Activated CD4-positive, alpha-beta memory T cell treated with anti-CD3 and anti-CD28 coated beads for 36 hours (primary cell): ENCODE measurements around the gene PSMD4. TPM values are rescaled to one million over a fixed set of nuclear protein-coding genes. Genes with fewer than 3 reads are reported as not detected.

ENCODE experiments used
- CTCF ChIA-PET: fragments of 350-600 bp; sonication (Branson Sonifier 250); formaldehyde crosslinking; loops from one replicate; lab custom pipeline; 2021; ENCODE audit warnings: antibody characterized with exemption, inconsistent platforms; lab: Charles Lee
- POLR2A ChIA-PET: fragments of 350-600 bp; sonication (Branson Sonifier 250); formaldehyde crosslinking; loops from one replicate; lab custom pipeline; 2021; ENCODE audit warnings: antibody characterized with exemption; lab: Charles Lee
- DNase-seq: peaks from one replicate; pipeline ENCODE4 v3.0.0-alpha.2; 2020
- H3K27ac Mint-ChIP-seq: one replicate; pipeline ENCODE4 v1.8.0; 2021; ENCODE audit warnings: mixed read lengths
- H3K27me3 Mint-ChIP-seq: one replicate; pipeline ENCODE4 v1.8.0; 2021; ENCODE audit warnings: mixed read lengths
- H3K36me3 Mint-ChIP-seq: one replicate; pipeline ENCODE4 v1.8.0; 2021; ENCODE audit warnings: mixed read lengths
- H3K4me1 Mint-ChIP-seq: one replicate; pipeline ENCODE4 v1.8.0; 2021; ENCODE audit warnings: low read depth, mixed read lengths
- H3K4me3 Mint-ChIP-seq: one replicate; pipeline ENCODE4 v1.8.0; 2021; ENCODE audit warnings: mild to moderate bottlenecking, mixed read lengths
- H3K9me3 Mint-ChIP-seq: one replicate; pipeline ENCODE4 v1.8.0; 2021; ENCODE audit warnings: mixed read lengths
- intact Hi-C: fragments of 100-400 bp; cut with micrococcal nuclease; formaldehyde crosslinking; loops from one replicate; pipeline ENCODE4 v1.15.1; 2023
- total RNA-seq, 2 experiments: library from RNA; stranded (reverse); gene quantifications; one replicate each; pipeline ENCODE4 v1.2.3, GENCODE V29; 2021

Gene PSMD4
- total RNA-seq, 2 experiments from 2014 or later: 212 to 227 TPM

GRCh38 chr1:151311589-151312331 lies 57.2 kb downstream of the PSMD4 start:
- peak; percentile 91 for DNase-seq
- H3K27ac Mint-ChIP-seq: peak overlapping the region; percentile 97
- intact Hi-C loops: loop anchor here (1.0 to 2.0 kb wide), 4 partner anchors 16 to 87 kb away; partner anchors contain the start of genes PI4KB, PSMB4 and RFX5
- H3K27me3 Mint-ChIP-seq: no peaks in the 10 kb centered on the region
- ChIA-PET CTCF (interaction anchor here (0.7 to 6.2 kb wide), 11 partner anchors 11 to 212 kb away, joined by 3 to 88 read pairs (median 4); partner anchors contain the start of genes PI4KB and PSMB4), POLR2A (interaction anchor here (0.6 to 3.9 kb wide), 14 partner anchors 9 to 1078 kb away, joined by 3 to 41 read pairs (median 4); partner anchors contain the start of genes PI4KB, PSMB4 and ZNF687)
- H3K36me3 Mint-ChIP-seq: peaks cover 40% of the 10 kb centered on the region
- peaks cover 41% of the 10 kb centered on the region for H3K4me1 Mint-ChIP-seq
- peak overlapping the region; percentile 1 for H3K4me3 Mint-ChIP-seq
- no peaks in the 10 kb centered on the region for H3K9me3 Mint-ChIP-seq

- CTCF ChIA-PET: interaction anchor here (1.4 to 6.2 kb wide), 4 partner anchors 11 to 60 kb away, joined by 4 to 88 read pairs (median 40); partner anchors contain the start of gene PI4KB
- Mint-ChIP-seq H3K27me3 (no peaks in the 10 kb centered on the region), H3K27ac (peak overlapping the region; percentile 97), H3K4me1 (peaks cover 41% of the 10 kb centered on the region), H3K9me3 (no peaks in the 10 kb centered on the region), H3K36me3 (peaks cover 35% of the 10 kb centered on the region), H3K4me3 (no peak overlapping the region)
- no peak for DNase-seq
- intact Hi-C loops: no loop called here
- POLR2A ChIA-PET: interaction anchor here (0.6 to 3.9 kb wide), 9 partner anchors 11 to 256 kb away, joined by 3 to 41 read pairs (median 5); partner anchors contain the start of genes PI4KB and ZNF687
Measured at GRCh38 chr1:151312411-151312810, 57.9 kb downstream of the PSMD4 start.

GRCh38 chr1:151312826-151313225 lies 58.3 kb downstream of the PSMD4 start:
- Mint-ChIP-seq H3K27ac (peak overlapping the region; percentile 97), H3K9me3 (no peaks in the 10 kb centered on the region), H3K27me3 (no peaks in the 10 kb centered on the region), H3K4me1 (peaks cover 41% of the 10 kb centered on the region), H3K36me3 (peaks cover 35% of the 10 kb centered on the region), H3K4me3 (no peak overlapping the region)
- no peak for DNase-seq
- POLR2A ChIA-PET: interaction anchor here (0.5 to 3.9 kb wide), 8 partner anchors 11 to 256 kb away, joined by 3 to 41 read pairs (median 4); partner anchors contain the start of genes PI4KB and ZNF687
- intact Hi-C loops: no loop called here
- CTCF ChIA-PET: interaction anchor here (1.4 to 6.2 kb wide), 4 partner anchors 12 to 61 kb away, joined by 4 to 88 read pairs (median 40); partner anchors contain the start of gene PI4KB

- Mint-ChIP-seq H3K27ac (peak overlapping the region; percentile 97), H3K4me3 (no peak overlapping the region), H3K4me1 (peaks cover 41% of the 10 kb centered on the region), H3K9me3 (no peaks in the 10 kb centered on the region), H3K27me3 (no peaks in the 10 kb centered on the region), H3K36me3 (peaks cover 35% of the 10 kb centered on the region)
- intact Hi-C loops: no loop called here
- no peak for DNase-seq
- ChIA-PET POLR2A (interaction anchor here (0.8 to 1.4 kb wide), 3 partner anchors 13 to 114 kb away, joined by 3 to 4 read pairs (median 3); partner anchors contain the start of gene PI4KB), CTCF (interaction anchor here (0.9 to 6.2 kb wide), 3 partner anchors 12 to 29 kb away, joined by 3 to 88 read pairs (median 58); no protein-coding TSS in a partner anchor)
Measured at GRCh38 chr1:151313501-151313900, 59.0 kb downstream of the PSMD4 start.

- peaks cover 36% of the 10 kb centered on the region for H3K36me3 Mint-ChIP-seq
- intact Hi-C loops: no loop called here
- no peak overlapping the region for H3K4me3 Mint-ChIP-seq
Measured at GRCh38 chr1:151314137-151314875, 59.8 kb downstream of the PSMD4 start.

GRCh38 chr1:151315565-151316235 lies 61.2 kb downstream of the PSMD4 start:
- peaks cover 52% of the 10 kb centered on the region for H3K4me1 Mint-ChIP-seq
- H3K4me3 Mint-ChIP-seq: no peak overlapping the region
- H3K27ac Mint-ChIP-seq: no peak overlapping the region
- intact Hi-C loops: no loop called here
- H3K9me3 Mint-ChIP-seq: no peaks in the 10 kb centered on the region
- peaks cover 39% of the 10 kb centered on the region for H3K36me3 Mint-ChIP-seq
- ChIA-PET CTCF (interaction anchor here (0.6 to 1.9 kb wide), 5 partner anchors 15 to 83 kb away, joined by 3 to 6 read pairs (median 3); no protein-coding TSS in a partner anchor), POLR2A (no interaction called here)
- no peak for DNase-seq
- no peaks in the 10 kb centered on the region for H3K27me3 Mint-ChIP-seq

More at GRCh38 chr1:151314137-151314875, 59.8 kb downstream of the PSMD4 start:
- H3K4me1 Mint-ChIP-seq: peaks cover 45% of the 10 kb centered on the region
- peak overlapping the region; percentile 1 for H3K27ac Mint-ChIP-seq
- POLR2A ChIA-PET: interaction anchor here (0.8 to 1.4 kb wide), 2 partner anchors 13 to 18 kb away, joined by 3 to 4 read pairs; partner anchors contain the start of gene PI4KB
- no peaks in the 10 kb centered on the region for H3K27me3 Mint-ChIP-seq
- CTCF ChIA-PET: interaction anchor here (0.9 to 6.2 kb wide), 4 partner anchors 13 to 63 kb away, joined by 3 to 88 read pairs (median 31); no protein-coding TSS in a partner anchor
- no peak for DNase-seq
- H3K9me3 Mint-ChIP-seq: no peaks in the 10 kb centered on the region

Other genes starting within 250 kb of the PSMD4 start
- gene MINDY1, start 247.8 kb upstream of the PSMD4 start, total RNA-seq: 10 to 100 TPM; 16.4 to 18.3 TPM
- gene PRUNE1, start 246.3 kb upstream of the PSMD4 start, total RNA-seq: 10 to 100 TPM; 12.5 to 17.5 TPM
- 1 to 10 TPM in 1 of 2 experiments, under 1 TPM in 1; 0.64 to 1.3 TPM for gene BNIPL, start 218.1 kb upstream of the PSMD4 start, total RNA-seq
- 1 to 10 TPM; 1.5 to 1.8 TPM for gene C1orf56, start 207.0 kb upstream of the PSMD4 start, total RNA-seq
- 100 to 1,000 TPM; 135 to 136 TPM for gene CDC42SE1, start 195.1 kb upstream of the PSMD4 start, total RNA-seq
- gene MLLT11, start 194.3 kb upstream of the PSMD4 start, total RNA-seq: 1 to 10 TPM; 1.9 to 2.4 TPM
- gene GABPB2, start 184.0 kb upstream of the PSMD4 start, total RNA-seq: 10 to 100 TPM; 13.6 to 14.9 TPM
- 1 to 10 TPM; 1.9 to 2.5 TPM for gene SEMA6C, start 108.1 kb upstream of the PSMD4 start, total RNA-seq
- 10 to 100 TPM; 24.2 to 26.7 TPM for gene TNFAIP8L2, start 98.1 kb upstream of the PSMD4 start, total RNA-seq
- gene LYSMD1, start 88.8 kb upstream of the PSMD4 start, total RNA-seq: 1 to 10 TPM; 1.8 to 2.6 TPM
- 10 to 100 TPM; 67.5 to 67.8 TPM for gene SCNM1, start 88.6 kb upstream of the PSMD4 start, total RNA-seq
- gene TMOD4, start 78.8 kb upstream of the PSMD4 start, total RNA-seq: 1 to 10 TPM; 1.7 to 2.7 TPM
- gene VPS72, start 64.5 kb upstream of the PSMD4 start, total RNA-seq: 10 to 100 TPM; 77.6 to 80.4 TPM
- gene PIP5K1A, start 56.2 kb upstream of the PSMD4 start, total RNA-seq: 10 to 100 TPM; 78.6 to 84.3 TPM
- 10 to 100 TPM; 27.1 to 27.2 TPM for gene ZNF687, start 27.6 kb downstream of the PSMD4 start, total RNA-seq
- 10 to 100 TPM; 54.7 to 62.9 TPM for gene PI4KB, start 72.7 kb downstream of the PSMD4 start, total RNA-seq
- gene RFX5, start 92.5 kb downstream of the PSMD4 start, total RNA-seq: 10 to 100 TPM; 64.7 to 68.7 TPM
- not detected for gene SELENBP1, start 118.0 kb downstream of the PSMD4 start, total RNA-seq
- 100 to 1,000 TPM; 352 to 355 TPM for gene PSMB4, start 144.8 kb downstream of the PSMD4 start, total RNA-seq
- 10 to 100 TPM; 73.7 to 76.3 TPM for gene POGZ, start 204.8 kb downstream of the PSMD4 start, total RNA-seq